Measurements from ENCODE around the gene GIT2.

GRCh38 chr12:109982210-109982609 is 14.0 kb downstream of the GIT2 start:
- no peak for TF ChIP-seq CSRNP3 (CRISPR knock-in tag; IDR thresholded peaks at IDR 0.05)
- TF ChIP-seq ZFP30 (CRISPR knock-in tag; IDR thresholded peaks at IDR 0.05): no peak
- no peak for TF ChIP-seq TSHZ2 (CRISPR knock-in tag; IDR thresholded peaks at IDR 0.05)
- no peak for TF ChIP-seq PATZ1 (CRISPR knock-in tag; IDR thresholded peaks at IDR 0.05; ENCODE audit: borderline replicate concordance)
- no peak for TF ChIP-seq ARNTL (CRISPR knock-in tag; IDR thresholded peaks at IDR 0.05; ENCODE audit: borderline replicate concordance, low read depth)
- no peak for TF ChIP-seq ZC3H10 (CRISPR knock-in tag; IDR thresholded peaks at IDR 0.05)

All from SK-N-SH treated with all-trans-retinoic acid at 6 μM for 48 hours (cell line).